ENCODE data around the gene MRPL58. TPM values are rescaled to one million over a fixed set of nuclear protein-coding genes. Genes with fewer than 3 reads are reported as not detected.

Gene MRPL58
- total RNA-seq, result 10 to 100 TPM; 32.1 to 51.9 (median 46.0) TPM

- Histone ChIP-seq H3K9me3 (no peaks in the 10 kb centered on the region), H3K4me3 (peak within 1 kb of the TSS; percentile 46 to 84 (median 68)), H3K36me3 (peaks cover 0 to 19% (median 0%) of the 10 kb centered on the region in 3 donors), H3K27ac (peak within 1 kb of the TSS; percentile 61 to 91 (median 88)), H3K4me1 (peaks cover 0 to 35% (median 15%) of the 10 kb centered on the region in 4 donors), H3K27me3 (no peaks in the 10 kb centered on the region)
- TF ChIP-seq CTCF (IDR thresholded peaks at IDR 0.05) (peak; percentile 50 to 81 (median 78)), EP300 (IDR thresholded peaks at IDR 0.05) (peak; percentile 28 to 84), POLR2A (IDR thresholded peaks at IDR 0.05) (peak in 1 of 2 donors; percentile 44)
- peak; percentile 53 for DNase-seq (ENCODE audit: low spot score in 2 of 2)
- 1 to 2% methylated on average over 33 to 40 of the region's 63 CpGs for WGBS, 2 donors
Measured at GRCh38 chr17:75012346-75013091, at the start of gene MRPL58. Gene MRPL58, plus strand, starts transcription at chr17:75012670. Its CDS starts 17 bp downstream, at chr17:75012687.

- Histone ChIP-seq H3K4me3 (no peak overlapping the region), H3K9me3 (no peaks in the 10 kb centered on the region), H3K27me3 (no peaks in the 10 kb centered on the region), H3K27ac (no peak overlapping the region), H3K36me3 (no peaks in the 10 kb centered on the region), H3K4me1 (peaks cover 0 to 6% (median 0%) of the 10 kb centered on the region in 4 donors)
- TF ChIP-seq POLR2A (IDR thresholded peaks at IDR 0.05) (no peak), EP300 (IDR thresholded peaks at IDR 0.05) (no peak), CTCF (IDR thresholded peaks at IDR 0.05) (no peak)
- DNase-seq (ENCODE audit: low spot score in 2 of 2), result no peak
- 59 to 69% methylated on average over 11 to 12 of the region's 12 CpGs for WGBS, 2 donors
Measured at GRCh38 chr17:74963656-74964055, 48.8 kb upstream of the MRPL58 start.

- 85 to 86% methylated on average over 9 to 12 of the region's 12 CpGs for WGBS, 2 donors
- no peak for DNase-seq (ENCODE audit: low spot score in 2 of 2)
Measured at GRCh38 chr17:74964246-74964761, 48.2 kb upstream of the MRPL58 start.

GRCh38 chr17:74964988-74965622 is 47.4 kb upstream of the MRPL58 start:
- WGBS, 2 donors, result 81 to 82% methylated on average over 14 of the region's 14 CpGs

More at GRCh38 chr17:74964246-74964761, 48.2 kb upstream of the MRPL58 start:
- H3K9me3 ChIP-seq, result no peaks in the 10 kb centered on the region
- H3K4me1 ChIP-seq, result peaks cover 0 to 6% (median 0%) of the 10 kb centered on the region in 4 donors
- no peaks in the 10 kb centered on the region for H3K27me3 ChIP-seq
- no peak overlapping the region for H3K4me3 ChIP-seq
- TF ChIP-seq POLR2A (IDR thresholded peaks at IDR 0.05) (no peak), EP300 (IDR thresholded peaks at IDR 0.05) (no peak), CTCF (IDR thresholded peaks at IDR 0.05) (no peak)
- H3K36me3 ChIP-seq, result no peaks in the 10 kb centered on the region
- H3K27ac ChIP-seq, result no peak overlapping the region

More at GRCh38 chr17:74964988-74965622, 47.4 kb upstream of the MRPL58 start:
- H3K4me3 ChIP-seq, result no peak overlapping the region
- H3K27ac ChIP-seq, result no peak overlapping the region
- TF ChIP-seq POLR2A (IDR thresholded peaks at IDR 0.05) (no peak), CTCF (IDR thresholded peaks at IDR 0.05) (no peak), EP300 (IDR thresholded peaks at IDR 0.05) (no peak)
- no peaks in the 10 kb centered on the region for H3K36me3 ChIP-seq
- DNase-seq (ENCODE audit: low spot score in 2 of 2), result no peak
- H3K4me1 ChIP-seq, result peaks cover 0 to 6% (median 0%) of the 10 kb centered on the region in 4 donors
- peaks cover 0 to 2% of the 10 kb centered on the region in 2 donors for H3K27me3 ChIP-seq
- no peaks in the 10 kb centered on the region for H3K9me3 ChIP-seq
